GF-D8 (cell line): ENCODE measurements around the gene ZNF423.

Experiments
- DNase-seq: peaks from one replicate; lab custom pipeline; 2025; lab: John Stamatoyannopoulos, UW

ZNF423 gene

DNA sequence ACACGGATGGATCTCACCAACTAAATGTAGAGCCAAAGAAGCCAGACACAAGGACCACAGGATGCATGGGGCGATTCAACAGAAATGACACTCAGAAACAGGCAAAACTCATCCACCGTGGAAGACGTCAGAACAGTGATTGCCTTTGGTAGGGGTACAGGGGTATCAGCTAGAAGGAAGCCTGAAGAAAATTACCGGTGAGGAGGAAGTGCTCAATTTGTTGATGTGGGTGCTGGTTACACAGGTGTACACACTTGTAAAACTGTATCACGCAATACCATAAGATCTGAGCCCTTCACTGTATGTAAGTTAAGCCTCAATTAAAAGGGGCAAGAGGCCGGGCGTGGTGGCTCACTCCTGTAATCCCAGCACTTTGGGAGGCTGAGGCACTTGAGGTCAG lies 256.2 kb downstream of the ZNF423 start:
- no peak for DNase-seq

DNA sequence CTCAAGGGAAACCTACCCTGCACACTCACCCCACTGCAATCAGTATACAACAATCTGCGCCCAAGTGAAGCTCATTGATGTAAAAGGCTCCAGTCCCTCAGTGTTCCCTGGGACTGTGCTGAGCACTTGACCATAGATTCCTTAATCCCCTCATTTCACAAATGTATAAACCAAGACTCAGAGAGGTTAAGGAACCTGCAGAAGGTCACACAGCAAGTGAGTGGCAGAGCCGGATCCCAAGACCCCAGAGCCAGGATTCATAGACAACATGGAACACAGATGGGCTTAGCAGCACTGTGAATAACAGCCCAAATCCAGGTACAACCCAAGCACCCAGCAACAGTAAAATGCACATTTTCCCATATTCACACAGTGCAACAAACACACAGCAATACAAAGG lies 256.6 kb downstream of the ZNF423 start:
- no peak for DNase-seq

DNA sequence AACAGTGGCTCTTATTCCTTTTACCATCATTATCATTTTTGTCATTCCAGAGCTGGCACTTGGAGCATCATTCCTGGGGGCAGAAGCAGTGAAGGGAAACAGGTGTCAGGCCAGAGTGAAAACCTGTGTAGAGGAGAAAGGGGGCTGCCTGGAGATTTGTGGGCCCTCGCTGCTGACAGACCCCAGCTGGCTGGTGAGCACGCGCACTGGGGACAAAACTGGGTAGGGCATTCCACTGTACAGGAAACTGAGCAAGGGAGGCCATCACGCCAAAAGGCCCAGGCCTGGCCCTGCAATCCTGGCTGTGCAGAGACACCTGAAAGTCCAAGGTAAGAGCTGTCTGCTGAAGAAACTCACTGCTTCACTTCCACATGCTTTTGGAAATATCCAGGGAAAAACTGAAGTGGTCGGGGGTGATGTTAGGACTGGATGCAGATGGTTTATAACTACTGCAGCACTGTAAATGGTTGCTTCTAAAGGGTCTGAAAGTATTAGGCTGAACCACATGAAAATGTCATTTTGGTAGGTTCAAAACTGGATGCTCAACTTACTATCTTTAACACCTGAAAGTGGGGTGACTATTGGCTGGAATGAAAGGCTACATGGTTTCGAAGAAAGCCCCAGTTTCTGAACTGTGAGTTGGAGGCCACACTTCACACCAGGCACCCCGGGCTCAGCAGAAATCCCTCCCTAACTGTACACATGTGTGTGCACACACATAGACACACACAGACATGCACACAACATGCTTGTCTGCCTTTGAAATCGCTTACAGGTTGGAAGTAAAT lies 257.3 kb downstream of the ZNF423 start:
- no peak for DNase-seq

DNA sequence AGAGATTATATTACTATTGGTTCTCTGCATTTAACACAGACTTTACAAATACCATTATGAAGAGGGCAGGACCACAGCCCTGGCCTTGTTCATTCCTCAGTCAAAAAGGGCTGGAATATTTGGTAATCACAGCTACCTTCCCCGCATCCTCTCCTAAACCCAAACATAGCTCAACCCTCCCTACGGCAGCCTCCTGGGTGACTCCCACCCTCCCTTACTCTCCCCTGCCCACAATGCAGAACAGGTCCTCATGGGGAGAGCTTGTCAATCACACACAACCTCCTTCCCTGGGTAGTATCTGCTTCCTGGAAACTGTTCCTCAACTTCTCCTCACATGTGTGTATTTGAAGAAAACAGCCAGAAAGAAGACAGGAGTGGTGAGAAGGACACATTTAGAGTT lies 258.1 kb downstream of the ZNF423 start:
- no peak for DNase-seq

DNA sequence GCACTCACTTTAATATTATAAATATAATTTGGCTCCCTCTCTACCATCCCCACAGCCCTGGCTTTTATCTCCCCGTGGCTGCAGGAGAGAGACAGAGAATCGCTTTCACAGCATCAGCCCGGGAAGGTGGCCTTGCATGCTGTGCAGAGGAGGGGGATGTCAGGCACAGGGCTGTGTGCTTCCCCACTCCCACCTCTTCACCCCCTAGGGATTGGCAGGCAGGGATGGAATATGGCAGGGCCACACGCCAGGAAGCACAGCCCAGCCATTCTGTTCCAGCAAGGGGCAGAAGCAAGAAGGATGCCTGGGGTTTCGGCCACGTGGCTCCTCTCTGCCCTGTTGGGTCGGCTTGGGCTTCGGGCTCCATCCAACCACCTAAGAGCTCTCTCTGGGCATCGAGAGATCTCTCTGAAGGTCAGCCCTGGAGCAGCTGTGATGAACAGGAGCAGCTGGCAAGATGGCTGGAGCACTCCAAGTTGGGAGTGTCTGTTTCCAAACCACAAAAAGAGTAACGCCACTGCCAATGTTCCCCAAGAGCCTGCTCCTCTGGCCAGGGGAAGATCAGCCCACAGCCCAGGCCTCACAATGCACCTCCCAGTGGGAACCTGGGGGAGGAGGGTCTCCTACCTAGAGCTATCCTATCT lies 259.1 kb downstream of the ZNF423 start:
- DNase-seq: no peak

DNA sequence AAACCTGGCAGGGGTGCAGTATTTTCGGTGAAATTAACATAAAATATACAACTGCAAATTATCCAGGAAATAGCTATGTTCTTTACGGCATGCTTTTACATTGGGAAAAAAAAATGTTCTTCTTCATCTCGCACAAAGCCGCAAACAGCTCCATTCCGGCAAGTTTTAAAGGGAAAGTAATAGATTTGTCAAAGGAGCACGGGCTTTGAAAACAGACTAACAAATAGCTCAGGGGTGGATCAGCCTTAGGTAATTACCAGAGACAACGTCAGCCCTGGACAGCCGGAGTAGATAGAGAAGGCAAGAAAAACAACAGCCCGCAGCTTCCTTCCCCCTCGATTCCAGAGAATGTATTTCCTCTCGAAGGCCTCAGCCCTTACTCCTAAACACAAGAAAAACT lies 259.8 kb downstream of the ZNF423 start:
- no peak for DNase-seq

DNA sequence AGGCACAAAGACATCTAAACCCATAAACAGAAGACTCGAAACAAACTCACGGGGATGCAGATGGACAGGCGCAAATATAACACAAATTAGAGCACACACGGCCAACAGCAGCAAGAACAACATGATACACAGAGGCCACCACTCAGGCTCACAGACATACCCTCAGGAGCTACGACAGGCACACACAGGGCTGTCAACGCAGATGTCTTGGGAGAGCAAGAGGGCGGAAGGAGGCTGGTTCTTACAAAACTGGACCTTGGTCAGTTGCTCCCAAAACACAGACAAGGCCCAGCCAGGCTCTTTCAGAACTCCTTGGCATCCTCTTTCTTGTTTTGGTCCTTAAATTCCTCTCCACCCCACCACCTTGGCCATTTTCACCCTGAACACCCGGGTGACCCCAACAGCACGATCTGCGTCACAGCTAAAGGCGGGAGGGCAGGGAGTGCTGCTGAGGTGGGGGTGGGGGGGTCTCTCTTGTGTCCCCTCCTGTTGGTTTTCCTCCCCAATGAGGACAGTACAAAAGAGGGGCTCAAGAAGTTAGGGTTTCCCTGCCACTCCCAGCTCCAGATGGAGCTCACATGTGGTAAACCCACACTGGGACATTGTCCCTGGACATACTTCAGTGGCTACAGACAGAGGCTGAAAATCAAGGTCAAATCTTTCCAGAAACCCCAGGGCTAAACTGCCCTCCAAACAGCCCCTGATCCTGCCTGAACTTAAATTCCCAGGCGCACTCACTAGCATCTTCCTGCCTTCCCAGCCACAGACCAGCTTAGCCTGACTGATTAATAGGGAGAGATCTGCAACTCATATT lies 261.0 kb downstream of the ZNF423 start:
- DNase-seq: no peak

DNA sequence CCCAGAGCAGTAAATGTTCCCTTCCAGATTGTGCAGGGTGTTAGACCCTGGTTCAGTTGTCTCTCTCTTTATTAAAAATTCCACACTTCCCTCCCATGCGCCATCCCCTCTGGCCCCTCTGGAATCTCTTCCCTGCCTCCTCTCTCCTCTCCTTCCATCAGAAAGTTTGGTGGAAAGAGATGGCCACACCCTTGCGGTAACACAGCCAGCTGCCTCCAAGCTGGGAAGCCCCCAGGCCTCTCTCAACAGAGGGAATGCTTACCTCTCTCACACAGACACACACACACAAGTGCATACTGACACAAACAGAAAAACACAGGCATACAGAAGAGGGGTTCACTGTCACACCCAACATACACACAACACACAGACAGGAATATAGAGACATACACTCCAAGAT lies 261.8 kb downstream of the ZNF423 start:
- no peak for DNase-seq

DNA sequence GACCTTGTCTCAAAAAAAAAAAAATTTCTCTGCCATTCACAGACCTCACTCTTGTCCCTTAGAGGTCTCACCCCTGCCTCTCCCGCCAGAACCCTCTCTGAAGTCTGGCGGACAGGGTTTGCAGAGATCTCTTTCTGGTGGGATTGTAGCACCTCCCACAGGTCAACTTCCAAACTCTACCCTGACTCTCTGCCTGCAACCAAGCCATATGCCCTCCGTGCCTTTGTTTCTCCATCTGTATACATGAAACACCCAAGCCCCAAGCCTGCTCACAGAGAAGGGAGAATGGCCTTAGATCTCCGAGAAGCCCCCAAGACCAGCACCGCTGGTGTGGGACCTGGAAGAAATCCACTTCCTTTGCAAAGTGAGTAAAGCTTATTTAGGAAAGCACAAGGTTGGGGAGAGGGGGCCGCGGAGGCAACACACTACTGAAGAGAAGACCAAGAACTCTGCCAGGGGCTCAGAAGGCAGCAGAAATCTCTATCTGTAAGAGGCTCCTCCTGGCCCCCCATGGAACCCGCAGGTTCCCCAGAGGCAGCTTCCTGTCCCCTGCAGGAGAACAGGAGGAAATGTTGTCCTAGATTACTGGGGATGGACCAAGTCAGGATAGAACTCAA lies 262.4 kb downstream of the ZNF423 start:
- DNase-seq: no peak

DNA sequence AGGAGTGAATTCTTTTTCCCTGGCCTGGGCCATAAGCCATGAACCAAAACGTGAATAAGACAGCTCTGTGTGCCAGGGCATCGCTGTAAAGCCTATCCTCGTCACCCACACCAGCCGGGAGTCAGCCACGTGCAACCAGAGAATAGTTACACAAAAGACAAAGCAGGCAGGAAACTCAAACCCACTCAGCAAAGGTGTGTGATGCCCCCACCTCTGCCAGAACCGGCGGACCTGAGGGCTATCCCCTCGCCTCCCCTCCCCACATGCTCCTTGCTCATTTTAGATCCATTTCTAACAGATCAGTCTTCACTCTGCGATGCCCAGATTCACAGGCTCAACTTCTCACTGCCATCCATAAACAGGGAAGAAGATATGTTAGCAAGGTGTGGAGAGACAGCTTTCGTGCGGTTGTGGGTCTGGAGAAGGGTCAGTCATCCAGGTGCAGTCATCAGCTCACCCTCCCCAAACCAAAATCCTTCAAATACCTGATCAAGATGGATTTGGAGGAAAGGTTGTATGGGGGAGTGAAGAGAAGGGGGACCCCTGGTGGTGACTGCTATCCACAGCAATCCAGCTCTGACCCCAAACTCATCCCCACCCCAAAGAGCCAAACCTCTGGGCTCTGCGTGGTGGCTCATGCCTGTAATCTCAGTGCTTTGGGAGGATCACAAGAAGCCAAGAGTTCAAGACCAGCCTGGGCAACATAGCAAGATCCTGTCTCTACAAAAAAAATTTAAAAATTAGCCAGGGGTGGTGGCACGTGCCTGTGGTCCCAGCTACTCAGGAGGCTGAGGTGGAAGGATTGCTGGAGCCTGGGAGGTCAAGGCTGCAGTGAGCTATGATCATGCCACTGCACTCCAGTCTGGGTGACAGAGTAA lies 263.1 kb downstream of the ZNF423 start:
- no peak for DNase-seq

DNA sequence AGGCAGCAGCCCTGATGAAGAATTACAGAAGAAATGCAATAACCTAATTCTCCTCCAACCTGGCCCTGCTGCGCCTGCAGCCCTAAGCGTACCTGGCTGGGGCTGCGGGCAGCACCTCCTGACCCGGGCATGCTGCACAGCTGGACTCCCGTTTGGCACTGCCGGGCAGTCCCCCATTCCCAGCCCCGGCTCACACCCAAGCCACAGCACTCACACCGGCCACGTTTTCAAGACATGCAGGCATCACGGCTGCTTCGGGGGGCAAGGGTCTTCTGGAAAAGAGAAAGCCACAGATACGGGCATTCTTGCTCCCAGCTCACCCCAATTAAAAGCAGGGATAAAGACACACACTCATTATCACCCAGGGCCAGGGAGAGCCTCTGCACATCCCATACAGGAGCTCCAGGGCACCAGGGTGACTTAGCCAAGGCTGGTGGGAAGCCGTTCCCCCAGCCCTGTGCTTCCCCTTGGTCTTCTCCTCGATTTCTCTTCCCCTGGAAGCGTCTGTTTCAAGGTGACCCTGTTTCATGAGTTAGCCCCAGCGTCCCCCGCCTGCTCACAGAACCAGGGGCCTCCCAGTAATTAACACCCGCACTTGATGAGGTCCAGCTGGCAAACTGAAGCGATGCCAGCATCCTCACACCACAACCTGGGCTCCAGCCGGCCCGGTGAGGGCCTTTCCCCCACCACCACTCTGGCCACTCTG lies 265.6 kb downstream of the ZNF423 start:
- no peak for DNase-seq

DNA sequence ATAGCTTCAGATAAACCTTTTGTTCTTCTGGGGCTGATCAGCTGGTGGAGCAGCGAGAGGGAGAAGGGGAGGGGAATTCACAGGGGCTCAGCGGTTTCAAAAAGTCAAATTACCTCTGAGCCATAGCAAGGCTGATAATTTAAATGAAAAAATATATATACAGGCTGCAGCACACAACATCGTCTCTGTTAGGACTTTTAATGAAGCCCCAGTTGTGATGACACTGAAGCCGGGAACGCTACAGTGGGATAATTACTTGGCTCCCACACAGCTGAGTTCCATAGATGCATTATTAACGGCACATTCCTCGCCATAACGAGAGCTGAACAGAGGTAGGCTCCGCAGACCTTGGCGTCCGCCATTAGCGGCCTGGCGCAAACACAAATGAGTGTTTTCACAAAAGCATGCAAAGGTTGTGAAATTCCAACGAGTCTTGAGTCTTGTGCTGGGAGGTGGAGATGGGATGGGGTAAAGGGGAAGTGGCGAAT lies 266.3 kb downstream of the ZNF423 start:
- DNase-seq: no peak

DNA sequence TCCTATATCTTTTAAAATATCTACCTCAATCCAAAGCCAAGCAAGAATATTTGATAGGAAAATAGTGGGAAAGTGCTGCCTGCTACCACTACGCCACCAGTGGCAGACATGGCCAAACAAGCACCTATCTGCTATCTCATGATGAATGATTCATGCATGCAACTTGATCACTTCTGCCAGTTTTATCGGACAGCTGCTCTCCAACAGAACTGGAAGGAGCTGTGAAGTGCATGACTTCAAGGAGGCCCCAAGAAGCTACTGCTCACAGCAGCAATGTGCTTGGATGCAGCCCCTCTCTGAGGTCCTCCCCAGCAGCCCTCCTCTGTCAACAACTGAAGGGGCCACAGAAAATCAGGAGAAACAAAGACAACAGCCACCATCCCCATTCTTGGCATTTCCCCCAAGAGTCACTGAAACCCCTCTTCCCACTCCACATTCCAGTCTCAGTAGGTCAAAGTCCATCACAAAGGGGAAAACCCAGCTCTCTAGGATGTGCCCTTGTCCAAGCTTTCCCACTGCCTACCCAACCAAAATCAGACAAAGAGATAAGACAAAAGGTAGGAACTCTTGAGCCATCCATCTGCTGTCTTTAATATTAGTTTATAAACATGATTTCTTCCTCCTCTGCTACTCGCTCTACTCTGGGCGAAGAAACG lies 267.1 kb downstream of the ZNF423 start:
- DNase-seq: no peak

DNA sequence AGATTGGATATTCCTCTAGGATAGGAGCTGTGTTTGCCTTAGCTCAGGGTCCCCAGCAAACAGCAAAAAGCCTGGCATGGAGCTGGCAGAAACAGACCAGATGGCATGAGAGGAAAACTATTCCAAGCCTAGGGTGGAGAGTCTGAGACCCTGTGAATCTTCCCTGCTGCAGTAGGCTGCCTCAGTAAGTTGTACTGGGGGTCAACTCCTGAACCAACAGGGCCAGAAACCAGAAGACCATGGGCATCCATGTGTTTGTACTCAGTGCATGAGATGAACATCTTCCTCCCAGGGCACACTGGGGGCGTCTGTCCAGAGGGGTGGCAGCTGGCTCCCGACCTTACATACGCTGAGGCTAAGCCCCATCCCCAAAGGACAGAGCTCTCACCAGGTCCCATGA lies 267.9 kb downstream of the ZNF423 start:
- no peak for DNase-seq

DNA sequence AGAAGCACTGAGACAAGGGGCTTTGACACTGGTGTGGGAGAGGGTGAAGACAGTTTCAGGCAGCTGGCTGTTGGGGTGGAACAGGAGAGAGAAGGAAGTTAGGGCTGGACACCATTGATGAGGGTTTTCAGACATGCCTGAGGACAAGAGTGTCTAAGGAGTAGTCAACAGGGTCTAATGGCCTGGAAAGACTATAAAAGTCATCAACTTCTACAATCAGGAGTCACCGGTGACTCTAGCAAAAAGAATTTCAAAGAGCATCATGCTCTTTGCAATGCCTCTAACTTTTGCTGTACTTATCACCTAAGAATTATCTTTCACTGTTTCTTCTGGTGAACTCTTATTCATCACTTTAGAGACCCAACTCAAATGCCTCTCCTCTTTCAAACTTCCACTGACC lies 268.4 kb downstream of the ZNF423 start:
- DNase-seq: no peak

DNA sequence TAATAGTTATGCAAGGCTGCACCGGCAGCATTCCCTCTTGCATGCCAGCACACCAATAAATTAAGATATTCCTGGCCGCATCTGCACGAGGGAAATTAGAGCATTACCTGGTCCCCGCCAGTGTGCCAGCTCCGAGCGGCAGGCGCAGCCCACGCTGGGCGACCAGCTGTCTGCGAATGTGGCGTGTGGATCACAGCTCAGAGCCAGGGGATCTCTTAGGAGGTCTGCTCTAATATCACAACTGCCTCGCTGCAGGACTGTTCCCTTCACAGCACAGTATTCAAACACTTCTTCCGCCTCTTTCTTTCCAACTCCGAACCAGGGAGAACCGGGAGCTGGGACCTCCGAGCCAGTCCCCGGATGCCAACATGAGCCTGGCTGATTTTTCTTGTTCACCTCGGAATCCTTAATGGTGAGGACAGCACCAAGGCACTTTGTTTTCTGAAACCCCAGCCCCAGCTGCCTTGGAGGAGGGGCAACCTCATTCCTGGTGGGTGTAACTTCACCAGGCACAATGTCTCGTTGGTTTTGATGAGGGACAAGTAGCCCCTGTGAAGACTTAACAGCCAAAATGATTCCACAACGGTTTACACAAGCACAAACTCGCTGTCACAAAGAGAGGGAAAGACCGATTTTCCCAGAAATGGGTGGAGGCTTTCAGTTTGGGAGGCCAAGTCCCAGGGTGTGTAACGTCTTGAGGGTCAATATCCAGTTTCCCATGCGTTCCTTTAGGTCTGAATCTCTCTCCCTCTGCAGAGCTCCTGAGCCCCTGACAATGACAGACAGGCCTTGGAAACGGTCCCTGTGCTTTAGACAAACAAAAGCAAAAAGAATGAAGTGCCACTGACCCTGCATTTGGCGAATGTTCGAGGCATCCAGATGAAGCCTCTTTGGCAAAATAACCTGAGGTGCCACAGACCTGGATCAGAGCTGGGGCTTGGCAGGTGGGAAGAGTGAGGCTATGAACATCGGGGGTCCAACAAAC lies 269.2 kb downstream of the ZNF423 start:
- no peak for DNase-seq

DNA sequence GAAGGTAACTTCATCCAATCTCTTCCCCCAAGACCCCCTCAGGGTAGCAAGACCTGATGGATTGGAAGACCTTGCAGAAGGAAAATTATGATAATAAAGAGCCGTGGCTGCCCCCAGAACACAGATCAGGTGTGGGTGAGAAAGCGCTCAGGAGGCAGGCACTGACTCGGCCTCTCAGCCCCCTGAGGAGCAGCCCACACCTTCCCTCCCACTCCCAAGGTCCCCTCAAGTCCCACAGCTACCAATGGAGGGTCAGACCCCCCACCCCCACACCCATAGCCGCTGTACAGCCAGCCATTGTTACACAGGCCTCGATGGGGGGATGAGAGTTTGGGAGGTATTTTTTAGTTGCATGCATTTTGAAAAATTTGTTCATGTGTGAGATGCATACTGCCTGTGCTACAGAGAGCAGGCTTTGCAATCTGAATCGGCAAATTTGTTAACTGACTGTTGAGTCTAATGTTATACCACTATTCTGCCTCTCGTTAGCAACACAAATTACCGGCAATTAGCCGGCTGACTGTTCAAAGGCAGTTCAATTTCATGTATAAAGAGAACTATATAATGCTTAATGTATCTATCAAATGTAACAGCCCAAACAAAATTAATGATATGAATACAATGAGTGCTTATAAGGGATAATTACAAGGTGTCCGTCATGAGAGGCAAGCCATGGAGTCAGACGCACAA lies 270.6 kb downstream of the ZNF423 start:
- DNase-seq: no peak

DNA sequence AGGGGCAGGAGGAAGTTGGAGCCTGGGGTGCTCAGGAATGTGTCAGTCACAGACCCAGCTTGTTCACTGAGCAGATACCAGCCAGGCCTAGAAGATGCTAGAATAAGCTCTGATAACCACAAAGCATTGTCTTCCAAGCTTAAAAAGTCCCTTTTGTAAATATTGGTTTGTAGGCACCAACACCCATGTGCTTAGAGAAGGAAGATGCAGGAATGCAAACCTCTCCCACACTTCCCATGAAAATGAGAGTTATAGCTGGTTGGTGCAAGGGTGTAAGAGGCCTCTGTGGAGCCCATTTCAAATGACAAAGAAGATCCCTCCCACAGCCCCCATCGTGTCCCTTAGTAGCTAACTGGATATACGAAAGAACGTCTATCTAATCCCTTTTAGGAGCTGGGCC lies 272.0 kb downstream of the ZNF423 start:
- DNase-seq: no peak
